Activated T-cell treated with anti-CD3 and anti-CD28 coated beads, Interleukin-2, amount 50 U/mL, for 4 hours (primary cell): ENCODE measurements around the gene ZNF813. TPM values are rescaled to one million over a fixed set of nuclear protein-coding genes. Genes with fewer than 3 reads are reported as not detected.
"Not testable (repeated sequence)": the region's sequence is repeated elsewhere in the genome, so short reads cannot be mapped to it uniquely, and the experiment has no call there.

Experiments used
- ATAC-seq, 2 donors: fragments of 200-7000 bp; cut with Tn5 transposase; one replicate each; pipeline ENCODE4 v1.10.0; 2021
- DNase-seq: peaks from one replicate; pipeline ENCODE4 v3.0.0-alpha.2; 2020
- H3K27me3 Mint-ChIP-seq: one replicate; pipeline ENCODE4 v1.8.0; 2021; ENCODE audit warnings: low read depth, mixed read lengths
- H3K36me3 Mint-ChIP-seq: one replicate; pipeline ENCODE4 v1.8.0; 2022; ENCODE audit warnings: mixed read lengths; ENCODE audit not compliant: insufficient read depth
- H3K4me1 Mint-ChIP-seq: one replicate; pipeline ENCODE4 v1.8.0; 2021; ENCODE audit warnings: low read depth, mixed read lengths
- H3K4me3 Mint-ChIP-seq: one replicate; pipeline ENCODE4 v1.8.0; 2021; ENCODE audit warnings: mild to moderate bottlenecking, moderate library complexity, mixed read lengths
- H3K9me3 Mint-ChIP-seq: one replicate; pipeline ENCODE4 v1.8.0; 2021; ENCODE audit warnings: mixed read lengths
- total RNA-seq, 3 donors: library from RNA; stranded (reverse); gene quantifications; one replicate each; pipeline ENCODE4 v1.2.1, GENCODE V29; 2021

The ZNF813 gene
- total RNA-seq, 3 donors from 2014 or later: 3.4 to 5.5 (median 4.6) TPM

GRCh38 chr19:53503671-53504364, 36.3 kb downstream of the ZNF813 start:
- not testable (repeated sequence) for H3K4me3 Mint-ChIP-seq, H3K4me1 Mint-ChIP-seq, DNase-seq, ATAC-seq, H3K36me3 Mint-ChIP-seq
- H3K9me3 Mint-ChIP-seq: peaks cover 12% of the 10 kb centered on the region
- peaks cover 21% of the 10 kb centered on the region for H3K27me3 Mint-ChIP-seq

- not testable (repeated sequence) for H3K4me1 Mint-ChIP-seq, H3K4me3 Mint-ChIP-seq
Observed at GRCh38 chr19:53504365-53504703, 36.8 kb downstream of the ZNF813 start.

GRCh38 chr19:53504885-53505284, 37.4 kb downstream of the ZNF813 start:
- DNase-seq (no peak), ATAC-seq (no peak)
- no peaks in the 10 kb centered on the region for H3K36me3 Mint-ChIP-seq
- H3K9me3 Mint-ChIP-seq: peaks cover 6% of the 10 kb centered on the region
- H3K27me3 Mint-ChIP-seq: peaks cover 21% of the 10 kb centered on the region
- no peaks in the 10 kb centered on the region for H3K4me1 Mint-ChIP-seq
- no peak overlapping the region for H3K4me3 Mint-ChIP-seq

More at GRCh38 chr19:53504365-53504703, 36.8 kb downstream of the ZNF813 start:
- H3K27me3 Mint-ChIP-seq: peaks cover 21% of the 10 kb centered on the region
- DNase-seq, H3K9me3 Mint-ChIP-seq, H3K36me3 Mint-ChIP-seq: not testable (repeated sequence)
- peak in 1 of 2 donors; percentile 43 for ATAC-seq

- no peak overlapping the region for H3K4me3 Mint-ChIP-seq
- no peak for ATAC-seq
- peaks cover 21% of the 10 kb centered on the region for H3K27me3 Mint-ChIP-seq
- H3K9me3 Mint-ChIP-seq: peaks cover 6% of the 10 kb centered on the region
- H3K36me3 Mint-ChIP-seq: no peaks in the 10 kb centered on the region
- H3K4me1 Mint-ChIP-seq: peaks cover under 1% of the 10 kb centered on the region
- DNase-seq: no peak
Observed at GRCh38 chr19:53506728-53507127, 39.2 kb downstream of the ZNF813 start.

GRCh38 chr19:53507523-53508442, 40.2 kb downstream of the ZNF813 start:
- Mint-ChIP-seq H3K9me3 (peaks cover 3% of the 10 kb centered on the region), H3K4me3 (no peak overlapping the region), H3K27me3 (peaks cover 16% of the 10 kb centered on the region), H3K36me3 (no peaks in the 10 kb centered on the region), H3K4me1 (peaks cover 2% of the 10 kb centered on the region)
- no peak for ATAC-seq
- DNase-seq: no peak

GRCh38 chr19:53509443-53509842, 41.9 kb downstream of the ZNF813 start:
- Mint-ChIP-seq H3K4me1 (peaks cover 2% of the 10 kb centered on the region), H3K4me3 (no peak overlapping the region), H3K27me3 (peaks cover 14% of the 10 kb centered on the region), H3K9me3 (peaks cover 3% of the 10 kb centered on the region), H3K36me3 (no peaks in the 10 kb centered on the region)
- ATAC-seq (no peak), DNase-seq (no peak)

- Mint-ChIP-seq H3K36me3 (no peaks in the 10 kb centered on the region), H3K4me1 (peaks cover 2% of the 10 kb centered on the region), H3K9me3 (peaks cover 3% of the 10 kb centered on the region), H3K4me3 (no peak overlapping the region), H3K27me3 (peaks cover 10% of the 10 kb centered on the region)
- no peak for DNase-seq
- ATAC-seq: no peak
Observed at GRCh38 chr19:53509845-53510244, 42.3 kb downstream of the ZNF813 start.

GRCh38 chr19:53511357-53511756, 43.8 kb downstream of the ZNF813 start:
- peaks cover 2% of the 10 kb centered on the region for H3K4me1 Mint-ChIP-seq
- peaks cover 2% of the 10 kb centered on the region for H3K9me3 Mint-ChIP-seq
- H3K27me3 Mint-ChIP-seq: peaks cover 5% of the 10 kb centered on the region
- DNase-seq: no peak
- no peaks in the 10 kb centered on the region for H3K36me3 Mint-ChIP-seq
- ATAC-seq: no peak
- H3K4me3 Mint-ChIP-seq: no peak overlapping the region

GRCh38 chr19:53511933-53512374, 44.4 kb downstream of the ZNF813 start:
- Mint-ChIP-seq H3K4me1 (peaks cover 2% of the 10 kb centered on the region), H3K27me3 (peaks cover 5% of the 10 kb centered on the region), H3K4me3 (no peak overlapping the region), H3K9me3 (no peaks in the 10 kb centered on the region), H3K36me3 (no peaks in the 10 kb centered on the region)
- peak; percentile 60 to 74 for ATAC-seq
- peak; percentile 39 for DNase-seq

GRCh38 chr19:53515047-53515446, 47.5 kb downstream of the ZNF813 start:
- not testable (repeated sequence) for ATAC-seq, H3K4me3 Mint-ChIP-seq, H3K4me1 Mint-ChIP-seq, DNase-seq, H3K27me3 Mint-ChIP-seq, H3K36me3 Mint-ChIP-seq, H3K9me3 Mint-ChIP-seq

- H3K4me1 Mint-ChIP-seq: peaks cover 11% of the 10 kb centered on the region
- DNase-seq: no peak
- no peaks in the 10 kb centered on the region for H3K36me3 Mint-ChIP-seq
- H3K27me3 Mint-ChIP-seq: no peaks in the 10 kb centered on the region
- peaks cover 8% of the 10 kb centered on the region for H3K9me3 Mint-ChIP-seq
- no peak for ATAC-seq
- no peak overlapping the region for H3K4me3 Mint-ChIP-seq
Observed at GRCh38 chr19:53517114-53517741, 49.7 kb downstream of the ZNF813 start.

- DNase-seq: no peak
- peaks cover 8% of the 10 kb centered on the region for H3K9me3 Mint-ChIP-seq
- no peak for ATAC-seq
- no peak overlapping the region for H3K4me3 Mint-ChIP-seq
- peaks cover 2% of the 10 kb centered on the region for H3K36me3 Mint-ChIP-seq
- H3K4me1 Mint-ChIP-seq: peaks cover 13% of the 10 kb centered on the region
- no peaks in the 10 kb centered on the region for H3K27me3 Mint-ChIP-seq
Observed at GRCh38 chr19:53518121-53518520, 50.6 kb downstream of the ZNF813 start.

GRCh38 chr19:53518716-53519115, 51.2 kb downstream of the ZNF813 start:
- H3K4me1 Mint-ChIP-seq: peaks cover 13% of the 10 kb centered on the region
- DNase-seq (no peak), ATAC-seq (no peak)
- no peak overlapping the region for H3K4me3 Mint-ChIP-seq
- H3K36me3 Mint-ChIP-seq: peaks cover 5% of the 10 kb centered on the region
- peaks cover 8% of the 10 kb centered on the region for H3K9me3 Mint-ChIP-seq
- no peaks in the 10 kb centered on the region for H3K27me3 Mint-ChIP-seq

GRCh38 chr19:53519446-53519845, 51.9 kb downstream of the ZNF813 start:
- no peak overlapping the region for H3K4me3 Mint-ChIP-seq
- ATAC-seq: no peak
- H3K36me3 Mint-ChIP-seq: peaks cover 10% of the 10 kb centered on the region

More at GRCh38 chr19:53519446-53519845, 51.9 kb downstream of the ZNF813 start:
- no peaks in the 10 kb centered on the region for H3K27me3 Mint-ChIP-seq
- DNase-seq: no peak
- peaks cover 8% of the 10 kb centered on the region for H3K9me3 Mint-ChIP-seq
- H3K4me1 Mint-ChIP-seq: peaks cover 13% of the 10 kb centered on the region
